Esophagus squamous epithelium (tissue), 5 donors: ENCODE data around the gene SLC25A19. TPM values are rescaled to one million over a fixed set of nuclear protein-coding genes. Genes with fewer than 3 reads are reported as not detected.
A peak's percentile ranks its signal among the peaks of the same experiment; 100 is the strongest.
"Not testable (repeated sequence)": the region's sequence is repeated elsewhere in the genome, so short reads cannot be mapped to it uniquely, and the experiment has no call there.

Source experiments
- DNase-seq: peaks from one replicate; lab custom pipeline; 2025; lab: John Stamatoyannopoulos, UW
- H3K27ac ChIP-seq, 4 donors: fragments of 200-600 bp; sonication (generic); one replicate each; pipeline ENCODE4 v1.5.1; 2016 to 2019; ENCODE audit warnings: mild to moderate bottlenecking in 1 of 4
- H3K27me3 ChIP-seq, 4 donors: fragments of 200-600 bp; sonication (generic); 1 replicate in 3 of 4; 2 replicates in 1 of 4; pipeline versions ENCODE4 v1.5.1 to v1.6.0; 2017 to 2021; ENCODE audit warnings: antibody characterized with exemption in 1 of 4
- H3K36me3 ChIP-seq, 3 donors: fragments of 200-600 bp; sonication (generic); one replicate each; pipeline ENCODE4 v1.5.1; 2016 to 2019
- H3K4me1 ChIP-seq, 3 donors: fragments of 200-600 bp; sonication (generic); one replicate each; pipeline ENCODE4 v1.5.1; 2017 to 2019
- H3K4me3 ChIP-seq, 4 donors: fragments of 200-600 bp; sonication (generic); 1 replicate in 3 of 4; 2 replicates in 1 of 4; pipeline ENCODE4 v1.5.1; 2016 to 2019; ENCODE audit warnings: mild to moderate bottlenecking in 2 of 4, moderate library complexity in 1 of 4
- H3K9me3 ChIP-seq, 3 donors: fragments of 200-600 bp; sonication (generic); one replicate each; pipeline ENCODE4 v1.5.1; 2016 to 2019
- CTCF ChIP-seq, 6 experiments: fragments of 450-650 bp in 4 of 6; fragments of 200-600 bp in 2 of 6; sonication (generic) in 2 of 6; IDR thresholded peaks; one replicate each; pipeline ENCODE4 v1.5.1; 2016 to 2019; ENCODE audit warnings: antibody characterized with exemption in 6 of 6, mild to moderate bottlenecking in 4 of 6, moderate library complexity in 4 of 6
- POLR2A ChIP-seq, 4 donors: fragments of 450-650 bp; IDR thresholded peaks; one replicate each; pipeline ENCODE4 v1.6.1; 2017; ENCODE audit warnings: antibody characterized with exemption in 4 of 4, mild to moderate bottlenecking in 4 of 4, moderate library complexity in 3 of 4
- WGBS, 2 donors: methylation state at CpG; one replicate each; pipeline ENCODE4 v1.1.5; 2018; 5-methylcytosine and 5-hydroxymethylcytosine counted together
- intact Hi-C: fragments of 100-400 bp; cut with DNase I; formaldehyde crosslinking; loops from one replicate; pipeline ENCODE4 v1.15.0; 2022
- total RNA-seq, 4 donors: library from RNA; depleted of rRNA; stranded (reverse); fragments of >200 nt; gene quantifications; one replicate each; pipeline ENCODE4 v1.1.0, GENCODE V29; 2016
- donor health status: DM: yes; HTN: yes; CAD: no.

SLC25A19 gene
- total RNA-seq, 4 donors from 2014 or later: 9.2 to 15.2 (median 11.2) TPM

GRCh38 chr17:75301502-75302206 lies 12.4 kb upstream of the SLC25A19 start:
- no peak for TF ChIP-seq POLR2A (IDR thresholded peaks at IDR 0.05)
- TF ChIP-seq CTCF (IDR thresholded peaks at IDR 0.05): no peak
- no peaks in the 10 kb centered on the region for H3K27me3 ChIP-seq
- WGBS, 2 donors: 50 to 87% methylated on average over 1 to 13 of the region's 17 CpGs
- H3K4me1 ChIP-seq: peaks cover 0 to 5% (median 0%) of the 10 kb centered on the region in 3 donors
- H3K9me3 ChIP-seq: no peaks in the 10 kb centered on the region
- intact Hi-C loops: no loop called here
- DNase-seq: no peak
- H3K4me3 ChIP-seq: no peak overlapping the region
- no peaks in the 10 kb centered on the region for H3K36me3 ChIP-seq
- no peak overlapping the region for H3K27ac ChIP-seq

- no peaks in the 10 kb centered on the region for H3K27me3 ChIP-seq
- WGBS, 2 donors: 74 to 76% methylated on average over 7 to 8 of the region's 9 CpGs
- peaks cover 0 to 5% (median 0%) of the 10 kb centered on the region in 3 donors for H3K4me1 ChIP-seq
- no peak overlapping the region for H3K4me3 ChIP-seq
- no peak overlapping the region for H3K27ac ChIP-seq
- no peak for TF ChIP-seq POLR2A (IDR thresholded peaks at IDR 0.05)
- TF ChIP-seq CTCF (IDR thresholded peaks at IDR 0.05): no peak
- H3K9me3 ChIP-seq: no peaks in the 10 kb centered on the region
- DNase-seq: no peak
- no peaks in the 10 kb centered on the region for H3K36me3 ChIP-seq
- intact Hi-C loops: no loop called here
These were observed 11.8 kb upstream of the SLC25A19 start for GRCh38 chr17:75301049-75301448.

DNA sequence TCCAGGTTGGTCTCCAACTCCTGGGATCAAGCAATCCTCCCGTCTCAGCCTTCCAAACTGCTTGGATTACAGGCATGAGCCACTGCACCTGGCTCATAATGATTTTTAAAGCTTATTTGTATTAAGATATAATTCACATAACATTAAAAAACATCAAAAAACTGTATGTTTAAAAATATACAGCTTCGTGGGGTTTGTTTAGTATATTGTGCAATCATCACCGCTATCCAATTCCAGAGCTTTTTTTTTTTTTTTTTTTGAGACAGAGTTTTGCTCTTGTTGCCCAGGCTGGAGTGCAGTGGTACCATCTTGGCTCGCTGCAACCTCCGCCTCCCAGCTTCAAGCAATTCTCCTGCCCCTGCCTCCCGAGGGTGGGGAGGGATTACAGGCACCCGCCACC lies 11.0 kb upstream of the SLC25A19 start:
- no peaks in the 10 kb centered on the region for H3K27me3 ChIP-seq
- DNase-seq: no peak
- no peak overlapping the region for H3K27ac ChIP-seq
- H3K4me3 ChIP-seq: no peak overlapping the region
- intact Hi-C loops: no loop called here
- H3K9me3 ChIP-seq: no peaks in the 10 kb centered on the region
- no peaks in the 10 kb centered on the region for H3K36me3 ChIP-seq
- no peak for TF ChIP-seq POLR2A (IDR thresholded peaks at IDR 0.05)
- TF ChIP-seq CTCF (IDR thresholded peaks at IDR 0.05): no peak
- WGBS, 2 donors: 68 to 76% methylated on average over 6 to 7 of the region's 7 CpGs
- peaks cover 0 to 5% (median 0%) of the 10 kb centered on the region in 3 donors for H3K4me1 ChIP-seq

DNA sequence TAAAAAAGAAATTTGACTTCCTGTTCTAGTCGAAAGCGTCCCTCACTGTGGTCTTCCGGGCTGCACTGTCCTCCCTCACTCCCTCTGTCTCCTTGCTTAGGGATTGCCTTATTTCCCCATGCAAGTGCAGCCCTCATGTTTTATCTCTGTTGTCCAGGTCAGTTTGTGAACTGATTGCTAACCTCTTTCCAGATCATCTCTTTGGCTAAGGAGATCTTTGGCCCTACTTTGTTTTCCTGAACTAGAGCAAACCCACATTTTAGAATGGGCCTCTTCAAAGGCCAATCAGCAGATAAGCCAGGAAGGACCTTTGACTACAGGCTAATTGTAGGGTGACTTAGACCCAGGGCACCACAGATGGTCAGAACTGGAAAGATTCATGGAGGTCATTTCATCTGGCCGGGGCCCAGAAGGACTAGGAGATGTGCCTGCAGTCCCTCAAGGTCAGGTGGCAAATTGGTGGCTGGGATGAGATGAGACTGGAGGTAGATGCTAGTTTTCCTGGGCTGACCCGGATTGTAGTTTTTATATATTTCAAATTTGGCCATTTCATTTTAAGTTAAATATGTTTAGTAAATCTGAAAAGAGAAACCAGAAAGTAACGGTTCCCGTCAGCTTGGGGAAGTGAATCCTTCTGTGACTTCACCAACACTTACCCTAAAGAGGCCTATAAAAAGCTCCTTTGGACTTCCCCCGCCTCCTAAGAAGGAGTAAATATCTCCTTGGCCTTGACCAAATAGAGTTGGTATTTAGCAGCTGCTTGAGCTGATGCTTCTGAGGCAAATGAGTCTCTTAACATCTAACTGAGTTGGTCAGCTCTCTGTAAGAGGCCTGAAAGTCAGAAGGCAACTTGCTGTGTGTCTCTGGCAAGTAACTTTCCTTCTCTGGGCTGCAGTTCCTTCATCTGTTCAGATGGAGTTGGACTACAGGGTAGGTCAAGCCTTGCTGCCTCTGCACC lies 6.2 kb upstream of the SLC25A19 start:
- DNase-seq: no peak
- intact Hi-C loops: no loop called here
- Histone ChIP-seq H3K4me1 (peaks cover 0 to 7% (median 0%) of the 10 kb centered on the region in 3 donors), H3K4me3 (no peak overlapping the region), H3K27me3 (no peaks in the 10 kb centered on the region), H3K36me3 (no peaks in the 10 kb centered on the region), H3K27ac (peak overlapping the region in 3 of 4 donors; percentile 9 to 83 (median 56)), H3K9me3 (no peaks in the 10 kb centered on the region)
- WGBS, 2 donors: 72 to 73% methylated on average over 8 of the region's 8 CpGs
- TF ChIP-seq CTCF (IDR thresholded peaks at IDR 0.05) (no peak), POLR2A (IDR thresholded peaks at IDR 0.05) (peak in 1 of 4 donors; percentile 38)

- H3K27me3 ChIP-seq, H3K36me3 ChIP-seq, H3K9me3 ChIP-seq, intact Hi-C loops, H3K4me3 ChIP-seq, DNase-seq: not testable (repeated sequence)
- peak overlapping the region in 2 of 4 donors; percentile 17 to 30 for H3K27ac ChIP-seq
- H3K4me1 ChIP-seq: peaks cover 0 to 21% (median 3%) of the 10 kb centered on the region in 3 donors
- WGBS, 2 donors: 61 to 76% methylated on average over 14 to 16 of the region's 16 CpGs
These were observed 3.7 kb upstream of the SLC25A19 start for GRCh38 chr17:75292810-75293448.
